SW 1271 (cell line): ENCODE measurements around the gene CLEC3B.
"Not testable (repeated sequence)": the region's sequence is repeated elsewhere in the genome, so short reads cannot be mapped to it uniquely, and the experiment has no call there.

Experiments
- DNase-seq, 2 experiments: peaks; one replicate each; lab custom pipeline; 2025; lab: John Stamatoyannopoulos, UW

Gene CLEC3B

GRCh38 chr3:45035441-45036301 lies 9.6 kb downstream of the CLEC3B start:
- no peak for DNase-seq

DNA sequence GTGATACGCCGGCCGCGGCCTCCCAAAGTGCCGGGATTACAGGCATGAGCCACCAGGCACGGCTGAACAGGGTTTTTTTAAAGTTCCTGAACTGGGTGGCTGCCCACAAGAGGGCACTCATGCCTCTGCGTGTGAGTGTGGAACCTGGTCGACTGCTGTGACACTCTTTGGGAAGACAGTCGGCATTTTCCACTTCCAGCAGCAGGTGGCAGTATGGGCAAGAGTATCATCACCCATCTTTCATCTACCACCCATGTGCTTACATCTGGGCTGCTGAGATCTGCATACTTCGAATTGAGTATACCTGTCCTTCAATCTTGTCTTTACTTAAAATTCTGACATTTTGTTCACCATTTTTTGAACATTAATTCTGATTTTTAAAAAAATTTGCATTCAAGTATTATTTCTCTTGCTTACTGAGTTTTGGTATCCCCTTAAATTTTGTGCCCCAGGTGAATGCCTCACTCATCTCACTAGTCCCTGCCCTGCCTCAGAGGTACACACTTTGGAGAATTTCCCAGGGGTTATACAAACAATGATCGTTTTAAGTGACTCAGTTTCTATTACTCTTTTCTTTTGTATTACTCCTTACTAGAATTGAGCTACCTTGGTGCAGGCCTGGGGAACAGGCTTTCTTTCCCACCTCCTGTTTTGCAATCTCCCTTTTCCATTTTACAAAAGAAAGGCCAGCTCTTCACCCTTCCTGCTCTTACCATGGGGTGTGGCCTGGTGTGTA lies 11.8 kb downstream of the CLEC3B start:
- DNase-seq = peak; percentile 35 to 87

DNA sequence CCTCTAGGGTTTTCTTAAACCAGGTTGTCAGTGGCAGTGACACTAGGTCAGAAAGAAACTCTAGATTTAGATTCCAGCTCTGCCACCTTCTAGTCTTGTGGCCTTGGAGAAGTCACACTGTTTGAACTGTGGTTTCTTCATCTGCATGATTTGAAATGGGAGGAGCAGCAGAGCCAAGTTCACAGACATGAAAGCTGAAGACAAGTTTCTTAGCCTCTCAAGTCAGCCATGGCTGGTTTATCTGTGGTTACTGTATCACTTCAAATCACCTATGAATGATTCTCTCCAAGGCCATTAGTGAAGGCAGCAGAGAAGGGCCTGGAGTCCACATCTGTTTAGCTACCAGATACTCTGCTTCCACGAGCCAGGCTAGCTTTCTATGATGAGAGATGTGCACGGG lies 15.6 kb downstream of the CLEC3B start:
- no peak for DNase-seq

DNA sequence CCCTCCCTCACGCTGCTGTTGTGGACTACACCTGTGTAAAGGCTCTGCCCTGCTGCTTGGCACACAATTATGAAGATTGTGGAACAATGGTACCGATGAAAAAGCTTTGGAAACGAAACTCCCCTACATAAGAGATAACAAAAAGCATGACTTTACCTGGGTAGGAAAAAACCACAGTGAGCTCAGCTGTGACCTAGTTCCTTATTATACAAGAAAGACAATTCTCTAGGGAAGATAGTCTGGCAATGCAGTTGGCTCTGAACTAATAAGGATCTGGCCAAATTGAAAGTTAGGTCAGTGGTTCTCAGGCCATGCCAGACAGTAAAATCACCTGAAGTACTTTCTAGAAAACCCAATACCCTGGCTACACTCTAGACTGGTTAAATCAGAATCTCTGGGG lies 16.1 kb downstream of the CLEC3B start:
- DNase-seq = no peak

DNA sequence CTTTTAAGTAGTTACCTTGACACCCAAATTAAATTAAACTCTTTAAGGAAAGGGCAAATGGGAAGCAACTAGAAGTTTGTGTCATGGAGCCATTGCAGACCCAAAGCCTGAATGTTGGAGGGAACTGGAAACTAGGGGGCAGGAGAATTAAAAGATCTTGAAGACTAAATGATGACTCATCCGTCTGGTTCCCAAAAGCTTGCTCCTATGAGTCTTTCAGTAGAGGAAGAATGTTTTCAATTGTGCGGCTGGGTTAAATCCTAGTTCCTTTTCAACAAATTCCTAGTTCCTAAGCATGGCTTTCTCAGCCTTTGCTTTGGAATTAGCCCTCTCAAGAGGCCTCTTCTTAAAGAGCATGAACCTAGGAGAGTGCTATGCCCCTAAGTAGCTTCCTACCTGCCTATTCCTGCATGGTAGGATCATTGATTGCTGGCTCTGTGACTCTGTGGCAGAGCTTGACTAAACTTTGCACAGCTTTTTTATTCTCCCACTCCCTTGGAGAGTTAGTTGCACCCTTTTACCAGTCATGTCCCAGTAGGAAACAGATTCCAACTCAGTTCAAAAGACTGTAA lies 17.7 kb downstream of the CLEC3B start:
- peak in 1 of 2 experiments; percentile 8 for DNase-seq

DNA sequence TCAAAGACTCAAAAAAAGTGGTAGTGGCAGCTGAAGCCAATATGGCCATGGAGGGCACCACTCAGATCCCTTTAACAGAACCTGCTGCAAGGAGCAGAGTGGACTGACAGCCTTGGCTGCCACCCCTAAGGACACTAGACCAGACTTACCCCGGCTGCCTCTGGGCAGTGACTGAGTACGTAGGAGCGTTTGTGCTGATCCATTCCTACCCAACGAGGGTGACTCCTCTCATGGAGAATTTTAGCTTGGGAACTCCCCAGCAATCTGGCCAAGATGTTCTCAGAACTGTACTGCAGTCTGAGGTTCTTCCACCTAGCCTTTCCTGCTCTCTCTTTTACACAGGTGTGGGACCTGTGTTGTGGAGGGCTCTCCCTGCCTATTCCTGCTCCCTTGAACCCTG lies 22.1 kb downstream of the CLEC3B start:
- DNase-seq = no peak

DNA sequence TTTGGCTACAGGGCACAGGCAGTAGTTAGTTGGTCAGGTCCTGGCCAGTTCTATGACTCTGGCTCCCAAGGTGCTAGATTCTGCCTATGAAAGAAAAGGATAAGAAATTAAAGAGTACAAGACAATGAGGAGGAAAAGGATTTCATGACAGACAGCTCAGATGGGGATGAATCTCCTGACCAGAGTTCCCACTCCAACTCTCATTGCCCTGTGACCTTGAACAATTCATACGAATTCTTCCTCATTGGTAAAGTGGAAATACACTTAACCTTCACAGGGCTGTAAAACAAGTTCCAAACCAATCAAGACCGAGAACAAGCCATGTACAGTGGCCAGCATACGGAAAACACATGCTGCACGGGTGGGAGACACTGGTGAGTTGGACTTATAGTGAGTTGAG lies 23.7 kb downstream of the CLEC3B start:
- DNase-seq = no peak

GRCh38 chr3:45051685-45052084 lies 25.6 kb downstream of the CLEC3B start:
- DNase-seq = no peak

GRCh38 chr3:45053805-45054195 lies 27.7 kb downstream of the CLEC3B start:
- not testable (repeated sequence) for DNase-seq

GRCh38 chr3:45054196-45054857 lies 28.2 kb downstream of the CLEC3B start:
- DNase-seq = no peak

GRCh38 chr3:45055032-45055410 lies 28.9 kb downstream of the CLEC3B start:
- DNase-seq = no peak

DNA sequence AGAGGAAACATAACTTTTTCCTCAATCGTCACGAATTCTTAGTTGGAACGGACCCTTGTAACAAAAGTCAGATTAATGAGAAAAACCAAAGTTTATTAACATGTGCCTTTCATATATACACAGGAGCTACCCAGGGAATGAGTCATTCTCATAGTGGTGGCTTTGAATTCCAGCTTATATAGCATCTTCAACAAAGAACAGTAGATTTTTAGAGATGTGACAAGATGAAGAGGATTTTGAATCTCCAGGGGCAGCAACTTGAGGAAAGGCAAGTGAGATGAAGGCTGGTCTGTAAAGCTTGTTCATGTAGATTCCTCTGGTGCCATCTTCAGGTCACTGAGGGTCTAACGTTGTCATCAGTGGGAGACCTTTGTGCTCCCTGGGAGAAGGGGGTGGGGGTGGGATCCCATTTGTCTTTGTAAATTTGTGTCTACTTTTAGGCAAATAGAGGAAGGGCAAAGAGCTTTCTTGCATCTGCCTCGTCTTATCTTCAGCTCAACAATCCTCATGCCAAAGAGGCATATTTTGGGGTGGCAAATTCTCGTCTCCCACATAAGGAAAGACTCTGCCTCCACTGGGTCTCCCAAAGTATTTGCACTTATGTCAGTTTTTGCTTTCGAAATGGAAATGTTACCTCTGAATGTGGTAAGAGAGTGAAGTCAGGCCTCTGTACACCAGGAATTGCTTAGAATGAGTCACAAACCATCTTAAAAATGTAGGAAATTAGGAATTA lies 29.5 kb downstream of the CLEC3B start:
- peak in 1 of 2 experiments; percentile 19 for DNase-seq

DNA sequence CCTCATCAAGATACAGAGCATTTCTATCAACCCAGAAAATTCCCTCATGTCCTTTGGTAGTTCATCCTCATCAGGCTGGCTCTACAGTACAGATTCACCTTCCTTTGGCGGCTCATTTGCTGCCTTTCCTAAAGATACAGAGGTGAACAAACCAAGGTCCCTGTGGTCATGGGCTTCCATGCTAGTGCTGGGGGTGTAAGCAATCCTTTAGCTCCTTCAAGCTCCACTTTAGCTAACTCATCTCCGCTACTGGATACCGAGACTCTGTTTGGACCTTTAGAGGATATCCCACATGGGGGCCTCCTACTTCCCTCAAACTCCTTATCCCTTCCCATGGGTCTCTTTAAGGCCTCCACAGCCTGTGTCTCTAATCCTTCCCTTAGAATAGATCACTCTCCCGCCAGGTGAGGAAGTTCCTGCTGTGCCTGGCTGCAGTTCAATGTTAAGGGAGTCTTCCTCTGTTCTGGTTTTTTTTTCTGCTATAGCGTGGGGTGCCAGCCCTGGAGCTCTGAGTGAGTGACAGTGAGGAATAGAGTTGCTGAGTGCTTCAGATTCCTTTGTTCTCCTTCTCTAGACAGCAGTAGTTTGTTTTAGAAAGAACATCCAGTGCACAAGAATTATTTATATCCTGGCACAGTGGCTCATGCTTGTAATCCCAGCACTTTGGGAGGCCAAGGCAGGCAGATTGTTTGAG lies 30.7 kb downstream of the CLEC3B start:
- DNase-seq = no peak

DNA sequence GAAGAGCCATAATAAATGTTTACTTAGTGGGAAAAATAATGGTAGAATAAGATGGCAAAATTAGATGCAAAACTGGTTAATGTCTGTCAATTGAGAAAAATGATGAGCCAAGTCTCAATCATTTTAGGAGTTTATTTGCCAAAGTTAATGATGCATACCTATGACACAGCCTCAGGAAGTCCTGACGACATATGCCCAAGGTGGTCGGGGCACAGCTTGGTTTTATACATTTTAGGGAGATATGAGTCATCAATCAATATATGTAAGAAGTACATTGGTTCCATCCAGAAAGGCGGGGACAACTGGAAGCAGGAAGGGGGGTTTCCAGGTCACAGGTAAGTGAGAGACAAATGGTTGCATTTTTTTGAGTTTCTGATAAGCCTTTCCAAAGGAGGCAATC lies 31.5 kb downstream of the CLEC3B start:
- no peak for DNase-seq

DNA sequence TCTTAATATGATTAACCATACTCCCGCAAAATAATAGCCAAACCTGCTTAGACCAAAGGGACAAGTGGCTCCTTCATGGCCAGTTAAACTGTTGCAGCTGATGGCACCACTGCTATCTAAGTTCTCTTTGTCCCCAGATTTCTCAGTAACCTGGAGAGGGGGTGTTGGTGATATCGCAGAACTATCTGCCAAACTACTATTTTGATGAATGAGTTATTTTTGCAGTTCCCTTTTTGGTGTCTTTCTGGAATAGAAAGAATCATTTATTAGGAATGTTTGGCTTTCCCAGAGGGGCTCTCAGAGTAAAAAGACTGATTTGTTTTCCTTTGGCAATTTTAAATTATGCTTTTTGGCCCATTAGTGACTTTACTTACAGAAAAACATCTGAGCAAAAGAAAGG lies 33.0 kb downstream of the CLEC3B start:
- DNase-seq = no peak

- no peak for DNase-seq
Observed at GRCh38 chr3:45060165-45060892, 34.2 kb downstream of the CLEC3B start.

GRCh38 chr3:45062697-45063070 lies 36.6 kb downstream of the CLEC3B start:
- DNase-seq = no peak

DNA sequence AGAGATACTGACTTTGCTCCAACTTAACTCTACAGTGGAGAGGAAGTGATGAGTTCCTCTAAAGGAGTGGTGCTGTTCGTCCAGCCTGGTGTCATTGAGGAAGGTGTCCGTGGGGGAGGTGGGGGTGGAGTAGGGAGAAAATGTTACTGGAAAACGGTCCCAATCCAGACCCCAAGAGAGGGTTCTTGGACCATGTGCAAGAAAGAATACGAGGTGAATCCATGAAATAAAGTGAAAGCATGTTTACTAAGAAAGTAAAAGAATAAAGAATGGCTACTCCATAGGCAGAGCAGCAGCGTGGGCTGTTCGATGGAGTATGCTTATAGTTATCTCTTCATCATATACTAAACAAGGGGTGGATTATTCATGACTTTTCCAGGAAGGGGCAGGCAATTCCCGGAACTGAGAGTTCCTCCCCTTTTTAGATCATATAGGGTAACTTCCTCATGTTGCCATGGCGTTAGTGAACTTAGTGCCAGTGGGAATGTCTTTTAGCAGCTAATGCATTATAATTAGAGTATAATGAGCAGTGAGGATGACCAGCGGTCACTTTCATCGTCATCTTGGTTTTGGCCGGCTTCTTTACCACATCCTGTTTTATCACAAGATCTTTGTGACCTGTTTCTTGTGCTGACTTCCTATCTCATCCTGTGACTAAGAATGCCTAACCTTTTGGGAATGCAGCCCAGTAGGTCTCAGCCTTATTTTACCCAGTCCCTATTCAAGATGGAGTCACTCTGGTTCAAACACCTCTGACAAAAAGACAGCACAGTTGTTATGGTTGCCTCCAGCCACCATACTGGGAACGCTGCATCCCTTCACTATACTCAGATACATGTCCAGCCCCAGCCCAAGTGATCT lies 38.6 kb downstream of the CLEC3B start:
- DNase-seq = peak; percentile 41 to 90

DNA sequence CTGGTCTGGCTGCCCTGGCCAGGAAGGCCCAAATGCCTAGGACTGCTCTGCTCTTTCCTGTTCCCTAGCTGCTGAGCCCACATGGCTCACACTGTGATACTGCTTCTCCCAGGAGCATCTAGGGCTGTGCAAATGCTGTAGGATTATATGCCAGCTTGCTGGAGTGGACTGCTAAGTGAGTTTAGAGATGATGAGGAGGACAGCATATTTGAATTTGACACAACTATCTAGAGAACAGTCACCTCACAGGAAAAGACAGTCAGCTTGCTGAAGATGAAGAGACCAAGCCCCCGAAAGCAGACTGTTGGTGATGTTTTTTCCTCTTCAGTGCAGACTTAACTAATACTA lies 39.2 kb downstream of the CLEC3B start:
- no peak for DNase-seq
